HepG2 (cell line): Measurements from ENCODE around the gene ZNF813. TPM values are rescaled to one million over a fixed set of nuclear protein-coding genes. Genes with fewer than 3 reads are reported as not detected.

Experiments
- HOXA7 ChIP-seq: sonication (generic); formaldehyde crosslinking; IDR thresholded peaks from 2 replicates; pipeline ENCODE4 v1.8.1; 2022; ENCODE audit warnings: mild to moderate bottlenecking, missing genetic modification reagents, moderate library complexity
- KDM2A ChIP-seq: sonication (generic); formaldehyde crosslinking; IDR thresholded peaks from 2 replicates; pipeline ENCODE4 v1.4.0; 2020; ENCODE audit warnings: low read depth, missing genetic modification reagents, borderline replicate concordance
- MED1 ChIP-seq: sonication (generic); formaldehyde crosslinking; IDR thresholded peaks from 2 replicates; pipeline ENCODE4 v1.4.0; 2020; ENCODE audit warnings: missing genetic modification reagents
- POGK ChIP-seq: sonication (generic); formaldehyde crosslinking; conservative IDR thresholded peaks from 2 replicates; pipeline ENCODE4 v1.8.0; 2022; ENCODE audit warnings: mild to moderate bottlenecking, moderate library complexity, missing genetic modification reagents
- RAD51 ChIP-seq: fragments of 450-650 bp; IDR thresholded peaks from 2 replicates; pipeline ENCODE4 v1.6.1; 2016; ENCODE audit warnings: borderline replicate concordance
- RARA ChIP-seq: IDR thresholded peaks from 2 replicates; pipeline ENCODE4 v1.6.1; 2016; ENCODE audit warnings: missing genetic modification reagents, missing compliant biosample characterization
- TBX3 ChIP-seq: fragments of 450-650 bp; IDR thresholded peaks from 2 replicates; pipeline ENCODE4 v1.6.1; 2017; ENCODE audit warnings: antibody characterized with exemption, mild to moderate bottlenecking, inconsistent platforms, borderline replicate concordance
- XRCC5 ChIP-seq: fragments of 200-400 bp; formaldehyde crosslinking; optimal IDR thresholded peaks from 2 replicates; pipeline ENCODE3; 2017; ENCODE audit warnings: mild to moderate bottlenecking, low read length
- ZNF451 ChIP-seq: sonication (generic); formaldehyde crosslinking; IDR thresholded peaks from 2 replicates; pipeline ENCODE4 v1.5.0; 2020; ENCODE audit warnings: mild to moderate bottlenecking, missing genetic modification reagents
- ZNF496 ChIP-seq: sonication (generic); formaldehyde crosslinking; IDR thresholded peaks from 2 replicates; pipeline ENCODE4 v1.8.1; 2023; ENCODE audit warnings: mild to moderate bottlenecking, moderate library complexity, missing genetic modification reagents; ENCODE audit not compliant: insufficient replicate concordance
- ZNF776 ChIP-seq: sonication (generic); formaldehyde crosslinking; IDR thresholded peaks from 2 replicates; pipeline ENCODE4 v1.4.0; 2020; ENCODE audit warnings: mild to moderate bottlenecking, missing genetic modification reagents
- polyA plus RNA-seq, 8 experiments: library from polyadenylated mRNA; depleted of rRNA in 3 of 8; stranded (reverse) in 7 of 8; unstranded in 1 of 8; fragments of >200 nt; fragmentation: Illumina TruSeq in 4 of 8; extraction: Trizol in 4 of 8; gene quantifications; 2 replicates each; pipeline versions ENCODE4 v1.2.1 to v1.2.3, GENCODE V29; 2011 to 2016; ENCODE audit warnings: low read depth in 4 of 8, missing spikeins in 1 of 8, mixed read lengths in 1 of 8; ENCODE audit not compliant: insufficient read depth in 1 of 8
- total RNA-seq, 5 experiments: library from RNA; depleted of rRNA; stranded (reverse); fragments of >200 nt; fragmentation: Illumina TruSeq; extraction: Trizol; gene quantifications; 2 replicates each; pipeline ENCODE4 v1.2.3, GENCODE V29; 2016; ENCODE audit warnings: low read depth in 1 of 5
- TF ChIP-seq, protein P1 (sequence below): sonication (generic); formaldehyde crosslinking; IDR thresholded peaks from 2 replicates; pipeline ENCODE4 v1.9.0; 2022; ENCODE audit warnings: missing genetic modification reagents, mild to moderate bottlenecking, borderline replicate concordance

The ZNF813 gene
- total and polyA plus RNA-seq, 2 of the 13 experiments (the other 11 are each of a cell fraction or from before 2014, with no cell fraction given): 2.1 to 8.9 TPM

GRCh38 chr19:53538378-53539109 lies 71.0 kb downstream of the ZNF813 start (continued):
- TF ChIP-seq POGK (CRISPR knock-in tag) (no peak), KDM2A (CRISPR knock-in tag) (no peak), ZNF776 (no peak), ZNF496 (CRISPR knock-in tag) (no peak), RARA (no peak), HOXA7 (CRISPR knock-in tag) (no peak), XRCC5 (no peak), RAD51 (no peak), MED1 (no peak), TBX3 (no peak), ZNF451 (CRISPR knock-in tag) (no peak)
- TF ChIP-seq, protein P1, sequence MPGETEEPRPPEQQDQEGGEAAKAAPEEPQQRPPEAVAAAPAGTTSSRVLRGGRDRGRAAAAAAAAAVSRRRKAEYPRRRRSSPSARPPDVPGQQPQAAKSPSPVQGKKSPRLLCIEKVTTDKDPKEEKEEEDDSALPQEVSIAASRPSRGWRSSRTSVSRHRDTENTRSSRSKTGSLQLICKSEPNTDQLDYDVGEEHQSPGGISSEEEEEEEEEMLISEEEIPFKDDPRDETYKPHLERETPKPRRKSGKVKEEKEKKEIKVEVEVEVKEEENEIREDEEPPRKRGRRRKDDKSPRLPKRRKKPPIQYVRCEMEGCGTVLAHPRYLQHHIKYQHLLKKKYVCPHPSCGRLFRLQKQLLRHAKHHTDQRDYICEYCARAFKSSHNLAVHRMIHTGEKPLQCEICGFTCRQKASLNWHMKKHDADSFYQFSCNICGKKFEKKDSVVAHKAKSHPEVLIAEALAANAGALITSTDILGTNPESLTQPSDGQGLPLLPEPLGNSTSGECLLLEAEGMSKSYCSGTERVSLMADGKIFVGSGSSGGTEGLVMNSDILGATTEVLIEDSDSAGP (CRISPR knock-in tag): no peak; the same call in 1 of the 2 replicates
- TF ChIP-seq, all 625 proteins: peak for 10
